Esophagus muscularis mucosa (tissue), 4 donors: ENCODE data around the gene TUBGCP6. TPM values are rescaled to one million over a fixed set of nuclear protein-coding genes. Genes with fewer than 3 reads are reported as not detected.
A peak's percentile ranks its signal among the peaks of the same experiment; 100 is the strongest.

ENCODE experiments used
- DNase-seq: peaks from one replicate; pipeline ENCODE4 v3.0.0-alpha.2; 2017; ENCODE audit errors: extremely low spot score
- H3K27ac ChIP-seq, 4 donors: fragments of 200-600 bp; sonication (generic); replicated peaks in 1 of 4; 1 replicate in 3 of 4; 2 replicates in 1 of 4; pipeline ENCODE4 v1.5.1; 2016 to 2019; ENCODE audit warnings: mild to moderate bottlenecking in 1 of 4
- H3K27me3 ChIP-seq, 4 donors: fragments of 200-600 bp; sonication (generic); one replicate each; pipeline versions ENCODE4 v1.5.1 to v1.6.0; 2016 to 2019
- H3K36me3 ChIP-seq, 4 donors: fragments of 200-600 bp; sonication (generic); one replicate each; pipeline ENCODE4 v1.5.1; 2016 to 2019
- H3K4me1 ChIP-seq, 4 donors: fragments of 200-600 bp; sonication (generic); one replicate each; pipeline ENCODE4 v1.5.1; 2016 to 2019
- H3K4me3 ChIP-seq, 4 donors: fragments of 200-600 bp; sonication (generic); 1 replicate in 2 of 4; 2 replicates in 2 of 4; pipeline ENCODE4 v1.5.1; 2016 to 2019; ENCODE audit warnings: mild to moderate bottlenecking in 4 of 4, moderate library complexity in 1 of 4
- H3K9me3 ChIP-seq, 4 donors: fragments of 200-600 bp; sonication (generic); 1 replicate in 3 of 4; 2 replicates in 1 of 4; pipeline ENCODE4 v1.5.1; 2016 to 2019
- CTCF ChIP-seq, 3 experiments: fragments of 200-600 bp in 2 of 3; fragments of 450-650 bp in 1 of 3; sonication (generic) in 2 of 3; IDR thresholded peaks; one replicate each; pipeline ENCODE4 v1.5.1; 2017 to 2019; ENCODE audit warnings: antibody characterized with exemption in 3 of 3, mild to moderate bottlenecking in 2 of 3, moderate library complexity in 1 of 3
- EP300 ChIP-seq: sonication (generic); formaldehyde crosslinking; IDR thresholded peaks from one replicate; pipeline ENCODE4 v1.6.1; 2017; ENCODE audit warnings: antibody characterized with exemption
- POLR2A ChIP-seq: fragments of 450-650 bp; IDR thresholded peaks from one replicate; pipeline ENCODE4 v1.6.1; 2017; ENCODE audit warnings: antibody characterized with exemption, moderate library complexity, mild to moderate bottlenecking, low read depth
- POLR2AphosphoS5 ChIP-seq, 2 donors: sonication (generic); formaldehyde crosslinking; IDR thresholded peaks; one replicate each; pipeline ENCODE4 v1.6.1; 2017; ENCODE audit warnings: antibody characterized with exemption in 2 of 2
- WGBS: methylation state at CpG from one replicate; pipeline ENCODE4 v1.1.5; 2018; 5-methylcytosine and 5-hydroxymethylcytosine counted together
- intact Hi-C: fragments of 100-400 bp; cut with DNase I; formaldehyde crosslinking; loops from one replicate; pipeline ENCODE4 v1.15.1; 2023
- total RNA-seq, 4 donors: library from RNA; depleted of rRNA; stranded (reverse); fragments of >200 nt; gene quantifications; one replicate each; pipeline versions ENCODE4 v1.1.0 to v1.2.1, GENCODE V29; 2016

Gene TUBGCP6
- total RNA-seq, 4 donors from 2014 or later = 20.2 to 38.0 (median 30.0) TPM

- TF ChIP-seq POLR2A (no peak), POLR2AphosphoS5 (IDR thresholded peaks at IDR 0.05) (no peak), CTCF (IDR thresholded peaks at IDR 0.05) (no peak), EP300 (no peak)
- Histone ChIP-seq H3K27ac (peak overlapping the region; percentile 68 to 79 (median 76)), H3K9me3 (no peaks in the 10 kb centered on the region), H3K27me3 (no peaks in the 10 kb centered on the region), H3K4me3 (peak overlapping the region; percentile 42 to 61 (median 52)), H3K4me1 (peaks cover 39 to 71% (median 57%) of the 10 kb centered on the region in 4 donors), H3K36me3 (peaks cover 5 to 23% (median 19%) of the 10 kb centered on the region in 4 donors)
- WGBS = 18% methylated on average over 4 of the region's 4 CpGs
- no peak for DNase-seq
- intact Hi-C loops = no loop called here
Observed at GRCh38 chr22:50189849-50190181, 55.0 kb downstream of the TUBGCP6 start.

- Histone ChIP-seq H3K4me3 (peak overlapping the region in 2 of 4 donors; percentile 51 to 61), H3K4me1 (peaks cover 43 to 76% (median 62%) of the 10 kb centered on the region in 4 donors), H3K27ac (peak overlapping the region; percentile 68 to 79 (median 76)), H3K36me3 (peaks cover 2 to 18% (median 14%) of the 10 kb centered on the region in 4 donors), H3K9me3 (no peaks in the 10 kb centered on the region), H3K27me3 (no peaks in the 10 kb centered on the region)
- 69% methylated on average over 16 of the region's 20 CpGs for WGBS
- intact Hi-C loops = no loop called here
- no peak for TF ChIP-seq EP300
- TF ChIP-seq POLR2AphosphoS5 (IDR thresholded peaks at IDR 0.05) = no peak
- TF ChIP-seq POLR2A = no peak
- no peak for TF ChIP-seq CTCF (IDR thresholded peaks at IDR 0.05)
- DNase-seq = no peak
Observed at GRCh38 chr22:50189184-50189848, 55.5 kb downstream of the TUBGCP6 start.

- intact Hi-C loops = no loop called here
- WGBS = 95% methylated on average over 11 of the region's 11 CpGs
- H3K4me1 ChIP-seq = peaks cover 50 to 85% (median 71%) of the 10 kb centered on the region in 4 donors
Observed at GRCh38 chr22:50188356-50188755, 56.5 kb downstream of the TUBGCP6 start.

GRCh38 chr22:50186761-50187523 is 57.9 kb downstream of the TUBGCP6 start:
- 41% methylated on average over 15 of the region's 26 CpGs for WGBS
- TF ChIP-seq POLR2AphosphoS5 (IDR thresholded peaks at IDR 0.05) (no peak), CTCF (IDR thresholded peaks at IDR 0.05) (no peak), EP300 (no peak), POLR2A (no peak)
- peaks cover 0 to 1% (median 0%) of the 10 kb centered on the region in 4 donors for H3K36me3 ChIP-seq
- DNase-seq = no peak
- intact Hi-C loops = no loop called here
- H3K27me3 ChIP-seq = no peaks in the 10 kb centered on the region
- peaks cover 50 to 75% (median 68%) of the 10 kb centered on the region in 4 donors for H3K4me1 ChIP-seq
- H3K27ac ChIP-seq = peak overlapping the region; percentile 69 to 75 (median 73)
- H3K9me3 ChIP-seq = no peaks in the 10 kb centered on the region
- peak overlapping the region; percentile 76 to 87 (median 84) for H3K4me3 ChIP-seq

More at GRCh38 chr22:50188356-50188755, 56.5 kb downstream of the TUBGCP6 start:
- TF ChIP-seq EP300 = no peak
- TF ChIP-seq CTCF (IDR thresholded peaks at IDR 0.05) = no peak
- TF ChIP-seq POLR2A = no peak
- TF ChIP-seq POLR2AphosphoS5 (IDR thresholded peaks at IDR 0.05) = no peak
- Histone ChIP-seq H3K36me3 (peaks cover 0 to 8% (median 5%) of the 10 kb centered on the region in 4 donors), H3K4me3 (no peak overlapping the region), H3K27ac (no peak overlapping the region), H3K27me3 (no peaks in the 10 kb centered on the region), H3K9me3 (no peaks in the 10 kb centered on the region)
- DNase-seq = no peak
